ENCODE results near the gene ZBTB46. TPM values are rescaled to one million over a fixed set of nuclear protein-coding genes. Genes with fewer than 3 reads are reported as not detected.

Gene ZBTB46
- total and polyA plus RNA-seq, 2 donors (not counting 1 experiment from before 2014, with no cell fraction given): 0.96 to 4.5 TPM

- Histone ChIP-seq H3K27ac (ENCODE audit: insufficient read depth, low read length) (no peak overlapping the region), H3K36me3 (ENCODE audit: control insufficient read depth, insufficient read depth, low read length) (peaks cover 17% of the 10 kb centered on the region), H3K9me3 (ENCODE audit: control insufficient read depth, insufficient read depth, low read depth, low read length) (no peaks in the 10 kb centered on the region), H4K20me1 (ENCODE audit: control insufficient read depth, extremely low read depth, insufficient read depth, low read length) (no peaks in the 10 kb centered on the region), H3K4me1 (ENCODE audit: control insufficient read depth, extremely low read depth, insufficient read depth, low read length) (peaks cover 4% of the 10 kb centered on the region), H3K79me2 (ENCODE audit: control insufficient read depth, insufficient read depth, low read length) (peaks cover 4% of the 10 kb centered on the region), H3K9ac (ENCODE audit: insufficient read depth, low read length) (no peak overlapping the region), H3K4me3 (replicated peaks in 1 of 4; ENCODE audit: control extremely low read depth in 1 of 4, insufficient read depth in 1 of 4, low read depth in 3 of 4, low read length in 4 of 4) (no peak overlapping the region), H2AFZ (ENCODE audit: low read length) (no peak overlapping the region), H3K27me3 (ENCODE audit: control insufficient read depth, insufficient read depth, low read length) (no peaks in the 10 kb centered on the region), H3K4me2 (ENCODE audit: extremely low read depth, insufficient read depth, low read length) (no peak overlapping the region)
- DNase-seq (ENCODE audit: low read depth in 2 of 2): no peak
- TF ChIP-seq, protein P1, sequence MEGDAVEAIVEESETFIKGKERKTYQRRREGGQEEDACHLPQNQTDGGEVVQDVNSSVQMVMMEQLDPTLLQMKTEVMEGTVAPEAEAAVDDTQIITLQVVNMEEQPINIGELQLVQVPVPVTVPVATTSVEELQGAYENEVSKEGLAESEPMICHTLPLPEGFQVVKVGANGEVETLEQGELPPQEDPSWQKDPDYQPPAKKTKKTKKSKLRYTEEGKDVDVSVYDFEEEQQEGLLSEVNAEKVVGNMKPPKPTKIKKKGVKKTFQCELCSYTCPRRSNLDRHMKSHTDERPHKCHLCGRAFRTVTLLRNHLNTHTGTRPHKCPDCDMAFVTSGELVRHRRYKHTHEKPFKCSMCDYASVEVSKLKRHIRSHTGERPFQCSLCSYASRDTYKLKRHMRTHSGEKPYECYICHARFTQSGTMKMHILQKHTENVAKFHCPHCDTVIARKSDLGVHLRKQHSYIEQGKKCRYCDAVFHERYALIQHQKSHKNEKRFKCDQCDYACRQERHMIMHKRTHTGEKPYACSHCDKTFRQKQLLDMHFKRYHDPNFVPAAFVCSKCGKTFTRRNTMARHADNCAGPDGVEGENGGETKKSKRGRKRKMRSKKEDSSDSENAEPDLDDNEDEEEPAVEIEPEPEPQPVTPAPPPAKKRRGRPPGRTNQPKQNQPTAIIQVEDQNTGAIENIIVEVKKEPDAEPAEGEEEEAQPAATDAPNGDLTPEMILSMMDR (conservative IDR thresholded peaks at IDR 0.05 in 1 of 2, IDR thresholded peaks at IDR 0.05 in 1 of 2; ENCODE audit: low read depth in 1 of 2, low read length in 2 of 2): no peak
- TF ChIP-seq EZH2 (IDR thresholded peaks at IDR 0.05; ENCODE audit: low read length, missing control alignments): no peak
These were observed 84.9 kb downstream of the ZBTB46 start for GRCh38 chr20:63745961-63746731.

- H3K4me2 ChIP-seq (ENCODE audit: extremely low read depth, insufficient read depth, low read length): no peak overlapping the region
- peaks cover 4% of the 10 kb centered on the region for H3K79me2 ChIP-seq (ENCODE audit: control insufficient read depth, insufficient read depth, low read length)
- H3K36me3 ChIP-seq (ENCODE audit: control insufficient read depth, insufficient read depth, low read length): peaks cover 17% of the 10 kb centered on the region
- TF ChIP-seq EZH2 (IDR thresholded peaks at IDR 0.05; ENCODE audit: low read length, missing control alignments): no peak
- TF ChIP-seq, protein P1 (conservative IDR thresholded peaks at IDR 0.05 in 1 of 2, IDR thresholded peaks at IDR 0.05 in 1 of 2; ENCODE audit: low read depth in 1 of 2, low read length in 2 of 2): no peak
- H3K27me3 ChIP-seq (ENCODE audit: control insufficient read depth, insufficient read depth, low read length): no peaks in the 10 kb centered on the region
- H3K27ac ChIP-seq (ENCODE audit: insufficient read depth, low read length): no peak overlapping the region
- no peak overlapping the region for H3K4me3 ChIP-seq (replicated peaks in 1 of 4; ENCODE audit: control extremely low read depth in 1 of 4, insufficient read depth in 1 of 4, low read depth in 3 of 4, low read length in 4 of 4)
- H3K9me3 ChIP-seq (ENCODE audit: control insufficient read depth, insufficient read depth, low read depth, low read length): no peaks in the 10 kb centered on the region
- H3K4me1 ChIP-seq (ENCODE audit: control insufficient read depth, extremely low read depth, insufficient read depth, low read length): peaks cover 6% of the 10 kb centered on the region
- no peaks in the 10 kb centered on the region for H4K20me1 ChIP-seq (ENCODE audit: control insufficient read depth, extremely low read depth, insufficient read depth, low read length)
- no peak overlapping the region for H2AFZ ChIP-seq (ENCODE audit: low read length)
- H3K9ac ChIP-seq (ENCODE audit: insufficient read depth, low read length): no peak overlapping the region
- DNase-seq (ENCODE audit: low read depth in 2 of 2): no peak
These were observed 85.6 kb downstream of the ZBTB46 start for GRCh38 chr20:63745424-63745805.

DNA sequence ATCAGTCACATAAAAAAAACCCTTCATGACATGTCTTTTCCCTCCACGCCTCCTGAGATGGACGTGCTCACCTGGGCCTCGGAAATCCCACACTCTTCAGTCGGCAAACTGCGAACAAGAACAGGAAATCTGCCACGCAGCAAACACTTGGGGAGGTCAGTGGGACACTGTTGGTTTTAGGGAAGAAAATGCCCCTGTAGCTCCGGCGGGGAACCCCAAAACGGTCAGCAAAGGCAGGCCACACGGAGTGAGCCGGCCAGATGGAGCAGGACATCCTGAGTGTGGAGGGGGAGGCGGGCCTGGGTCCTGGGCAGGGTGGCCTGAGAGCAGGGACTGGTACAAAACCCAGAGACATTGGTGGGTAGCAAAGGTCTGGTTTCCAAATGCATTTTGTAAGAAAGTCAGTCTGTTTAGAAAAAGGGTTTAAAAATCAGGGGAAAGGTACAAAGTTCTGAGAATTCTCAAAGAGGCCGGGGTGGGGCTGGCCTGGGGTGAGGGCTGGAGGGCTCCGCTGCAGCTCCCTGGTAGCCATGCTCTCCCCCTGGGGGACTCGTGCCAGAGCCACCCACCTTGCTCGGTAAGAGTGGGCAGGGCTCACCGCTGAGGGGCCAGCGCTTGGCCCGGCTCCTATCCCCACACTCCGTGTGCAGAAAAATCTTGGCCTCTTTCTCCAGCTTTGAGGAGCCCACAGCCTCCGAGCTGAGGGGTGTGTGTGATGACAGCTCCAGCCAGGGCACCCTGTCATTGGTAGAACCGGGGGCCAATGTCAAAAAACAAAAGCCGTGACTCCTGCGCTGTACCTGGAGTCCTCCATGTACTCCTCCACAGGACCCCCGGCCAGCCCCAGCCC lies 86.3 kb downstream of the ZBTB46 start:
- H3K9ac ChIP-seq (ENCODE audit: insufficient read depth, low read length): no peak overlapping the region
- DNase-seq (ENCODE audit: low read depth in 2 of 2): no peak
- peaks cover 6% of the 10 kb centered on the region for H3K4me1 ChIP-seq (ENCODE audit: control insufficient read depth, extremely low read depth, insufficient read depth, low read length)
- no peak overlapping the region for H3K4me3 ChIP-seq (replicated peaks in 1 of 4; ENCODE audit: control extremely low read depth in 1 of 4, insufficient read depth in 1 of 4, low read depth in 3 of 4, low read length in 4 of 4)
- H3K27ac ChIP-seq (ENCODE audit: insufficient read depth, low read length): no peak overlapping the region
- no peaks in the 10 kb centered on the region for H3K9me3 ChIP-seq (ENCODE audit: control insufficient read depth, insufficient read depth, low read depth, low read length)
- H2AFZ ChIP-seq (ENCODE audit: low read length): no peak overlapping the region
- no peaks in the 10 kb centered on the region for H3K27me3 ChIP-seq (ENCODE audit: control insufficient read depth, insufficient read depth, low read length)
- peaks cover 4% of the 10 kb centered on the region for H3K79me2 ChIP-seq (ENCODE audit: control insufficient read depth, insufficient read depth, low read length)
- H3K4me2 ChIP-seq (ENCODE audit: extremely low read depth, insufficient read depth, low read length): no peak overlapping the region
- peaks cover 17% of the 10 kb centered on the region for H3K36me3 ChIP-seq (ENCODE audit: control insufficient read depth, insufficient read depth, low read length)
- no peaks in the 10 kb centered on the region for H4K20me1 ChIP-seq (ENCODE audit: control insufficient read depth, extremely low read depth, insufficient read depth, low read length)
- TF ChIP-seq, protein P1 (conservative IDR thresholded peaks at IDR 0.05 in 1 of 2, IDR thresholded peaks at IDR 0.05 in 1 of 2; ENCODE audit: low read depth in 1 of 2, low read length in 2 of 2): no peak
- TF ChIP-seq EZH2 (IDR thresholded peaks at IDR 0.05; ENCODE audit: low read length, missing control alignments): no peak
